ENCODE data around the gene SMO. TPM values are rescaled to one million over a fixed set of nuclear protein-coding genes. Genes with fewer than 3 reads are reported as not detected.

The SMO gene
- total RNA-seq, 1 experiment from 2014 or later: 12.8 TPM

DNA sequence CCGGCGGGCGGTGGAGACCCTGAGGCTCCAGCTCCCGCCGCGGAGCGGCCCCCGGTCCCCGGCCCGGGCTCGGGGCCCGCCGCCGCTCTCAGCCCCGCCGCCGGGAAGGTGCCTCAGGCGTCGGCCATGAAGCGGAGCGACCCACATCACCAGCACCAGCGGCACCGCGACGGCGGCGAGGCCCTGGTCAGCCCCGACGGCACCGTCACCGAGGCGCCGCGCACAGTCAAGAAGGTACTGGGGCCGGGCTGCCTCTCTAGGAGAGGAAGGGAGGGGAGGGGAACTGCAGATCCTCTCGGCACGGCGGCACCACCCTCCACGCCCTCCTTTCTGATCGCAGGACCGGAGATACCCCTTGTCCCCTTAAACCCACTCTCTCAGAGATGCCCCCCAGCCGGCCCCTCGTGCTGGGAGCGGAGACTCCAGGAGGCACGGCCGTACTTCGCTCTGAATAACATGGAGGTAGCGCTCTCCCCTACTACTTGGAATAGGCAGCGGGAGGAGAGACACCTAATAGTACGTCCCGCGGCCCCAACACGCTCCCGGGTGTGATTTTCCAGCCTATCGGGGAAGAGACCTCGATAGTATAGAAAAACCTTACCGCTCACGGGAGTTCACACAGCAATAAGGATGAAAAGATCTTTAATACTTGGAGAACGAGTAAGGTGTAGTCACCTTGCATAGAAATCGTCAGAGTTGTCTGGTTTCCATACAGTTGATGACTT is 36.9 kb downstream of the SMO start:
- Histone ChIP-seq H4K20me1 (ENCODE audit: insufficient read depth) (no peaks in the 10 kb centered on the region), H3K4me2 (ENCODE audit: low read length) (peak overlapping the region; percentile 94), H3K9ac (ENCODE audit: low read length) (peak overlapping the region; percentile 77), H3K27me3 (ENCODE audit: insufficient read depth, low read length) (no peaks in the 10 kb centered on the region), H3K4me3 (replicated peaks in 1 of 2; ENCODE audit: low read depth in 1 of 2, low read length in 2 of 2) (peak overlapping the region; percentile 80 to 94), H3K79me2 (ENCODE audit: insufficient read depth, low read length) (peaks cover 6% of the 10 kb centered on the region), H3K36me3 (ENCODE audit: control insufficient read depth in 1 of 2, insufficient read depth in 2 of 2, low read length in 2 of 2) (no peaks in the 10 kb centered on the region), H3K9me3 (ENCODE audit: control insufficient read depth in 1 of 2, insufficient read depth in 1 of 2, low read depth in 1 of 2, low read length in 2 of 2) (no peaks in the 10 kb centered on the region), H3K9me2 (ENCODE audit: insufficient read depth) (no peaks in the 10 kb centered on the region), H3K27ac (ENCODE audit: low read depth, low read length) (peak overlapping the region; percentile 71), H2AFZ (ENCODE audit: low read depth, low read length, poor library complexity, severe bottlenecking) (peak overlapping the region; percentile 57), H3K4me1 (ENCODE audit: control insufficient read depth in 1 of 2, insufficient read depth in 2 of 2, low read length in 2 of 2) (peaks cover 9 to 24% of the 10 kb centered on the region in 2 experiments; a peak in 3 of 4 replicates)
- intact Hi-C loops (cut with micrococcal nuclease): loop anchor here (2.0 kb wide), 1 partner anchor 785 kb away; no protein-coding TSS in a partner anchor
- ChIA-PET POLR2A (interaction anchor here (0.7 kb wide), 1 partner anchor 729 kb away, joined by 3 read pairs; no protein-coding TSS in a partner anchor), CTCF (interaction anchor here (0.7 to 1.0 kb wide), 3 partner anchors 61 to 134 kb away, joined by 3 to 5 read pairs (median 3); no protein-coding TSS in a partner anchor), RAD21 (ENCODE audit: low non-redundant PET in 1 of 2, low total read pairs in 2 of 2, uncharacterized antibody in 2 of 2, unreplicated experiment in 2 of 2) (no interaction called here)
- TF ChIP-seq POLR2A (IDR thresholded peaks at IDR 0.05; ENCODE audit: borderline replicate concordance, extremely low read depth, insufficient read depth, insufficient read length) (no peak), CTCF (IDR thresholded peaks at IDR 0.05 in 2 of 3, conservative IDR thresholded peaks at IDR 0.05 in 1 of 3; ENCODE audit: borderline replicate concordance in 1 of 3, insufficient read depth in 1 of 3, low read depth in 2 of 3, low read length in 2 of 3) (no peak), ZBTB33 (IDR thresholded peaks at IDR 0.05; ENCODE audit: extremely low read depth, insufficient replicate concordance, low read length) (no peak), MAX (IDR thresholded peaks at IDR 0.05) (peak; percentile 36; the same call in 1 of the 2 replicates), YY1 (IDR thresholded peaks at IDR 0.05; ENCODE audit: extremely low read depth, insufficient replicate concordance, low read depth, low read length) (no peak), SRF (IDR thresholded peaks at IDR 0.05; ENCODE audit: low read depth) (no peak), ZFX (IDR thresholded peaks at IDR 0.05) (peak; percentile 62; the same call in 1 of the 2 replicates)
- DNase-seq (ENCODE audit: low read depth, low spot score) (no peak), ATAC-seq (peak; percentile 50)
- BruUV-seq (replicated peaks): no TSS peak
